ENCODE results near the gene TRAF3IP1. TPM values are rescaled to one million over a fixed set of nuclear protein-coding genes. Genes with fewer than 3 reads are reported as not detected.

The TRAF3IP1 gene
- total RNA-seq, 4 donors from 2014 or later = 19.6 to 28.4 (median 21.7) TPM

DNA sequence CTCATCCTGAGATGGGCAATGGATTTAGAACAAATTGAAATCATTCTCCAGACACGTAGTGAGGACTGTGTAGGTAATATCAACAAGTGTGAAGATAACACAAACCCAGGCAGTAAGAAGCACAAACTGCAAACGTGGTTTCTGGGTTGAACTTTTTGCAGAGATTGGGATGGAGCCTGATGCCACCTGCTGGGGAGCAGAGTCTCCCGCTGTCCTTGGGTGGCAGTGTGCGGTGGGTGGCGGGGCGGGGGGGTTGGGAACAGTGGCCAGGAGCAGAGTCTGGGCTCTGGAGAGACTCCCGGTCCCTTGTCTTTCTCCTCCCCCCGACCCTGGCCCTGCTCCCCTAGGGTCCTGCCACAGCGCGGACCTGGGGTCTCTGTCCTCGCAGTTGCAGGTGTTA lies 19.5 kb downstream of the TRAF3IP1 start:
- Histone ChIP-seq H3K27me3 (no peaks in the 10 kb centered on the region), H3K27ac (no peak overlapping the region), H3K36me3 (peaks cover 0 to 32% of the 10 kb centered on the region in 2 donors), H3K9me3 (no peaks in the 10 kb centered on the region), H3K4me1 (no peaks in the 10 kb centered on the region), H3K4me3 (no peak overlapping the region)
- peak; percentile 34 for ATAC-seq
- TF ChIP-seq EP300 (IDR thresholded peaks at IDR 0.05) (no peak), POLR2AphosphoS5 (IDR thresholded peaks at IDR 0.05) (no peak)
- TF ChIP-seq, protein P1, sequence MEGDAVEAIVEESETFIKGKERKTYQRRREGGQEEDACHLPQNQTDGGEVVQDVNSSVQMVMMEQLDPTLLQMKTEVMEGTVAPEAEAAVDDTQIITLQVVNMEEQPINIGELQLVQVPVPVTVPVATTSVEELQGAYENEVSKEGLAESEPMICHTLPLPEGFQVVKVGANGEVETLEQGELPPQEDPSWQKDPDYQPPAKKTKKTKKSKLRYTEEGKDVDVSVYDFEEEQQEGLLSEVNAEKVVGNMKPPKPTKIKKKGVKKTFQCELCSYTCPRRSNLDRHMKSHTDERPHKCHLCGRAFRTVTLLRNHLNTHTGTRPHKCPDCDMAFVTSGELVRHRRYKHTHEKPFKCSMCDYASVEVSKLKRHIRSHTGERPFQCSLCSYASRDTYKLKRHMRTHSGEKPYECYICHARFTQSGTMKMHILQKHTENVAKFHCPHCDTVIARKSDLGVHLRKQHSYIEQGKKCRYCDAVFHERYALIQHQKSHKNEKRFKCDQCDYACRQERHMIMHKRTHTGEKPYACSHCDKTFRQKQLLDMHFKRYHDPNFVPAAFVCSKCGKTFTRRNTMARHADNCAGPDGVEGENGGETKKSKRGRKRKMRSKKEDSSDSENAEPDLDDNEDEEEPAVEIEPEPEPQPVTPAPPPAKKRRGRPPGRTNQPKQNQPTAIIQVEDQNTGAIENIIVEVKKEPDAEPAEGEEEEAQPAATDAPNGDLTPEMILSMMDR (IDR thresholded peaks at IDR 0.05) = peak in 1 of 4 experiments; percentile 40
- WGBS, 2 donors (ENCODE audit: low coverage in 1 of 2) = 72% methylated on average over 8 of the region's 11 CpGs; no CpG with 5 or more reads in 1 of the 2 donors

DNA sequence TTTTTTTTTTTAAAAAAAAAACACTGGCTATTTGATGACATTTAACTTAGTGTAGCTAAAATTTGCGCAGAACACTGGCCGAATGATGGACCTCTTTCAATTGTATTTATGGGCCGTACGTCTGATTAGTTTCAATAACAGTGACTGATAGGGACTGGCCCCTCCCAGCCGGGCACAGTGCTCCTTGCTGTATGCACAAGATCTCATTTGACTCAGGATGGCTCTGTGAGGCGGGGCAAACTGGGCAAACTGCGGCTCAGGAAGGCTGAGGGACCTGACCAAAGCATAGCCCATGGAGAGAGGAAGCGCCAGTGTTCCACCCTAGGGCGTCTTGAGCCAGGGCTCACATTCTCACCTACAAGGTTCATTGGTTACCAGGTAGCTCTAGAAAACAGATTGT lies 21.2 kb downstream of the TRAF3IP1 start:
- Histone ChIP-seq H3K27ac (no peak overlapping the region), H3K9me3 (no peaks in the 10 kb centered on the region), H3K4me3 (no peak overlapping the region), H3K27me3 (no peaks in the 10 kb centered on the region), H3K36me3 (peaks cover 0 to 47% of the 10 kb centered on the region in 2 donors), H3K4me1 (no peaks in the 10 kb centered on the region)
- TF ChIP-seq, protein P1 (IDR thresholded peaks at IDR 0.05) = no peak
- no peak for TF ChIP-seq EP300 (IDR thresholded peaks at IDR 0.05)
- no peak for TF ChIP-seq POLR2A (IDR thresholded peaks at IDR 0.05)
- TF ChIP-seq POLR2AphosphoS5 (IDR thresholded peaks at IDR 0.05) = no peak
- ATAC-seq = no peak
- WGBS, 2 donors (ENCODE audit: low coverage in 1 of 2) = 88 to 93% methylated on average over 6 to 8 of the region's 9 CpGs

DNA sequence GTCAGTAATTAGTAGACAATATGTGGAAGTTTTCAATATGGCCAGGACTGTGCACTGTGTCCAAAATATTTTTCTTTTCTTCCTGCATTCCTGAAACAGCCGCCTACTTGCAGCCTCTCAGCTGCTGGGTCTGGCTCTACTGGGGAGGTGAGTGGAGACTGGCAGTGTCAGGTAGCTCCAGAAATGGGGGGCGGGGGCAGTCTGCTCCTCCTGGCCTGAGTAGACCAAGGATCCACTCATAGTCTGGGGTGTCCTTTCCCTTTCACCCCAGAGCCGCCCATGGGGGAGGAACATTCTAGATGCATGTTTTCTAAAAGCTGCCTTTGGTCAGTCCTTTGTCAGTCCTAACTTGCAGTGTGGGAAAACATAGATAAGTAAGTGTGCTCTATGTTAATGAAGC lies 23.7 kb downstream of the TRAF3IP1 start:
- Histone ChIP-seq H3K9me3 (no peaks in the 10 kb centered on the region), H3K4me1 (no peaks in the 10 kb centered on the region), H3K27me3 (no peaks in the 10 kb centered on the region), H3K36me3 (peaks cover 0 to 46% of the 10 kb centered on the region in 2 donors), H3K4me3 (no peak overlapping the region), H3K27ac (no peak overlapping the region)
- TF ChIP-seq EP300 (IDR thresholded peaks at IDR 0.05) = no peak
- TF ChIP-seq, protein P1 (IDR thresholded peaks at IDR 0.05) = no peak
- no peak for TF ChIP-seq POLR2A (IDR thresholded peaks at IDR 0.05)
- TF ChIP-seq POLR2AphosphoS5 (IDR thresholded peaks at IDR 0.05) = no peak
- WGBS, 2 donors (ENCODE audit: low coverage in 1 of 2) = 88 to 93% methylated on average over 1 to 3 of the region's 3 CpGs
- ATAC-seq = no peak

DNA sequence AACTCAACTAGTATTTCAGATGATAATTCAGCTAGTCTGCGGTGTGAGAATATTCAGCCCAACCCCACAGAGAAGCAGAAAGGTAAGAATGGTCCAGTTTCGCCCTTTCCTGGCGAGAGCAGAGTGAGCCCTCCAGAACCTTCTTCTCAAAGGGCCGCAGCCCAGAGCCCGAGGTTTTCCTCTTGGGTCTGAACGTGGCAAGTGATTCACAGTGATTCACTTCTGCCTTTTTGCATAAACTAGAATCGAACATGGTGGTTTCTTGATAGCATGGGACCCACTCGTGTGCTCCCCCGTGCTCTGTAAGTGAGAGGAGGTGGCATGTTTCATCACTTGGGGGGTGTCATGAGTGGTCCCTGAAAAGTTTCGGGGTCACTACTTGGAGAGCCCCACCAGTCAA lies 24.2 kb downstream of the TRAF3IP1 start:
- Histone ChIP-seq H3K27me3 (no peaks in the 10 kb centered on the region), H3K9me3 (no peaks in the 10 kb centered on the region), H3K4me1 (no peaks in the 10 kb centered on the region), H3K36me3 (peaks cover 0 to 46% of the 10 kb centered on the region in 2 donors), H3K4me3 (no peak overlapping the region), H3K27ac (no peak overlapping the region)
- no peak for ATAC-seq
- 83 to 88% methylated on average over 9 of the region's 10 CpGs for WGBS, 2 donors (ENCODE audit: low coverage in 1 of 2)
- TF ChIP-seq POLR2AphosphoS5 (IDR thresholded peaks at IDR 0.05) (no peak), EP300 (IDR thresholded peaks at IDR 0.05) (no peak), POLR2A (IDR thresholded peaks at IDR 0.05) (no peak)
- TF ChIP-seq, protein P1 (IDR thresholded peaks at IDR 0.05) = no peak

DNA sequence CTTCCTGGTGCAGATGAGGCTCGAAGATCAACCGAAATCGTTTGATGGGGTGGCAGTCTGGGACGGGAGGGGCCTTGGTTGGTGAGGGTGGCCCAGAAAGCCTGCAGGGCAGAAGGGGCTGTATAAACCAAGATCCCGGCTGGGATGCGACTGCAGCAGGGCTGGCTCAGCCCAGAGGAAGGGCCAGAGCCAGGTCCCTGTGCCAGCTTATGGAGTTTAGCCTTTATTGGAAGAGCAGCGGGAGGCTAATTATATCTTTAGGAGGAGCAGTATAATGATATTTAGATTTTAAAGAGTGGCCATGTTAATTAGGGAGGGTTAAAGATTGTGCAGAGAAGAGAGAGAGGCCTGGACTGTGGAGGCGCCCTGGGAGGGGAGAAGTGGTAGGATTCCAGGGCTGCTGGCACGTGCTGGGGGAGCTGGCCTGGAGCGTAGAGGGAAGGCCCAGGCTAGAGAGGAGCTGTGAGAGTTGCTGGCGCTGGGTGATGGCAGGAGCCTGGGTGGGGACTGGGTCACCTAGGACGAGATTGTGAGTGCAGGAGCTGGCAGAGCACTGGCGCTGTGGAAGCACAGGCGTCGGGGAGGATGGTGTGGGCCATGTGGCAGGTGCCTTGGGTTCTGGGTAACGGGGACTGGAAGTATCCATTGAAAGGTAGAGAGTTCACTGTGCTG lies 25.1 kb downstream of the TRAF3IP1 start:
- WGBS, 2 donors (ENCODE audit: low coverage in 1 of 2) = 91 to 96% methylated on average over 8 to 15 of the region's 16 CpGs
- no peak for ATAC-seq
- H3K27me3 ChIP-seq = no peaks in the 10 kb centered on the region
- no peaks in the 10 kb centered on the region for H3K4me1 ChIP-seq
- peaks cover 0 to 55% of the 10 kb centered on the region in 2 donors for H3K36me3 ChIP-seq
- no peak overlapping the region for H3K27ac ChIP-seq
- no peak overlapping the region for H3K4me3 ChIP-seq
- TF ChIP-seq, protein P1 (IDR thresholded peaks at IDR 0.05) = no peak
- TF ChIP-seq EP300 (IDR thresholded peaks at IDR 0.05) (no peak), POLR2AphosphoS5 (IDR thresholded peaks at IDR 0.05) (no peak), POLR2A (IDR thresholded peaks at IDR 0.05) (no peak)
- no peaks in the 10 kb centered on the region for H3K9me3 ChIP-seq
